Keratinocyte (primary cell): ENCODE data around the gene CRTC1. TPM values are rescaled to one million over a fixed set of nuclear protein-coding genes. Genes with fewer than 3 reads are reported as not detected.

ENCODE experiments used
- DNase-seq: peaks from one replicate; pipeline ENCODE4 v3.0.0-alpha.2; 2011; ENCODE audit warnings: low read depth, missing footprints, low spot score
- FAIRE-seq: peaks from 2 replicates; lab custom pipeline; 2011; peaks lifted over from hg19 to GRCh38; lab: Jason Lieb, UNC
- H2AFZ ChIP-seq: 2 replicates; pipeline ENCODE4 v1.6.0; 2012; ENCODE audit warnings: low read length, control low read depth, inconsistent platforms; ENCODE audit not compliant: control insufficient read depth
- H3K27ac ChIP-seq: 2 replicates; pipeline ENCODE4 v1.5.1; 2011; ENCODE audit warnings: low read length; ENCODE audit not compliant: control insufficient read depth, insufficient read depth
- H3K27me3 ChIP-seq: 3 replicates; pipeline ENCODE4 v1.6.0; 2011; ENCODE audit warnings: low read length; ENCODE audit not compliant: control insufficient read depth, insufficient read depth; ENCODE audit errors: extremely low read depth
- H3K36me3 ChIP-seq, 2 experiments: 2 replicates in 1 of 2; 3 replicates in 1 of 2; pipeline ENCODE4 v1.5.1; 2011; ENCODE audit warnings: low read length in 2 of 2, mild to moderate bottlenecking in 1 of 2; ENCODE audit not compliant: control insufficient read depth in 2 of 2, insufficient read depth in 2 of 2; ENCODE audit errors: extremely low read depth in 1 of 2
- H3K4me1 ChIP-seq: 3 replicates; pipeline ENCODE4 v1.5.1; 2011; ENCODE audit warnings: low read length; ENCODE audit not compliant: control insufficient read depth, insufficient read depth; ENCODE audit errors: extremely low read depth
- H3K4me2 ChIP-seq: 3 replicates; pipeline ENCODE4 v1.6.0; 2011; ENCODE audit warnings: low read depth, low read length; ENCODE audit not compliant: control insufficient read depth, insufficient read depth; ENCODE audit errors: extremely low read depth
- H3K4me3 ChIP-seq, 3 experiments: fragments of 200-600 bp in 1 of 3; sonication (generic) in 1 of 3; 2 replicates in 2 of 3; 3 replicates in 1 of 3; pipeline ENCODE4 v1.5.1; 2011 to 2016; ENCODE audit warnings: low read length in 3 of 3, mild to moderate bottlenecking in 3 of 3, control low read depth in 2 of 3, inconsistent platforms in 1 of 3, low read depth in 1 of 3, mixed read lengths in 1 of 3, mixed run types in 1 of 3, moderate library complexity in 1 of 3; ENCODE audit not compliant: control insufficient read depth in 2 of 3, insufficient read depth in 2 of 3; ENCODE audit errors: extremely low read depth in 1 of 3
- H3K79me2 ChIP-seq: 2 replicates; pipeline ENCODE4 v1.6.0; 2012; ENCODE audit warnings: low read length; ENCODE audit not compliant: control insufficient read depth, insufficient read depth
- H3K9ac ChIP-seq: 3 replicates; pipeline ENCODE4 v1.6.0; 2011; ENCODE audit warnings: low read length; ENCODE audit not compliant: control insufficient read depth, insufficient read depth; ENCODE audit errors: extremely low read depth
- H3K9me1 ChIP-seq: 3 replicates; pipeline ENCODE4 v1.6.0; 2011; ENCODE audit warnings: low read length; ENCODE audit not compliant: control insufficient read depth, insufficient read depth; ENCODE audit errors: extremely low read depth
- H3K9me3 ChIP-seq: 2 replicates; pipeline ENCODE4 v1.5.1; 2012; ENCODE audit warnings: low read depth, low read length; ENCODE audit not compliant: control insufficient read depth
- H4K20me1 ChIP-seq: 3 replicates; pipeline ENCODE4 v1.6.0; 2011; ENCODE audit warnings: low read length; ENCODE audit not compliant: control insufficient read depth, insufficient read depth; ENCODE audit errors: extremely low read depth
- EZH2 ChIP-seq: IDR thresholded peaks from one replicate; pipeline ENCODE4 v1.6.1; 2012; ENCODE audit warnings: inconsistent platforms, mild to moderate bottlenecking, low read length, moderate library complexity
- dilution Hi-C: fragments of 300-500 bp; cut with MboI; formaldehyde crosslinking; loops from one replicate; pipeline ENCODE4 v1.7.0; 2020; ENCODE audit warnings: low sequenced_read_pairs; ENCODE audit not compliant: extremely low pct_ligation_motif_present
- polyA plus RNA-seq, 5 experiments: library from polyadenylated mRNA; depleted of rRNA in 3 of 5; stranded (reverse) in 3 of 5; stranded (forward) in 1 of 5; unstranded in 1 of 5; fragments of >200 nt; gene quantifications; 1 replicate in 1 of 5; 2 replicates in 3 of 5; 3 replicates in 1 of 5; pipeline versions ENCODE4 v1.2.1 to v1.2.3, GENCODE V29; 2011 to 2012; ENCODE audit warnings: missing spikeins in 2 of 5, low read depth in 1 of 5, low replicate concordance in 1 of 5
- TF ChIP-seq, protein P1 (sequence below), 3 experiments: IDR thresholded peaks in 1 of 3; conservative IDR thresholded peaks in 1 of 3; optimal IDR thresholded peaks in 1 of 3; 2 replicates in 2 of 3; 3 replicates in 1 of 3; pipeline versions ENCODE3 to v1.5.1; 2011; ENCODE audit warnings: low read length in 3 of 3, mild to moderate bottlenecking in 3 of 3, moderate library complexity in 2 of 3, control low read depth in 1 of 3, inconsistent platforms in 1 of 3; ENCODE audit not compliant: insufficient read depth in 2 of 3; ENCODE audit errors: extremely low read depth in 1 of 3

CRTC1 gene
- polyA plus RNA-seq, 1 donor (not counting 4 experiments of a cell fraction or from before 2014, with no cell fraction given): 0.54 TPM

DNA sequence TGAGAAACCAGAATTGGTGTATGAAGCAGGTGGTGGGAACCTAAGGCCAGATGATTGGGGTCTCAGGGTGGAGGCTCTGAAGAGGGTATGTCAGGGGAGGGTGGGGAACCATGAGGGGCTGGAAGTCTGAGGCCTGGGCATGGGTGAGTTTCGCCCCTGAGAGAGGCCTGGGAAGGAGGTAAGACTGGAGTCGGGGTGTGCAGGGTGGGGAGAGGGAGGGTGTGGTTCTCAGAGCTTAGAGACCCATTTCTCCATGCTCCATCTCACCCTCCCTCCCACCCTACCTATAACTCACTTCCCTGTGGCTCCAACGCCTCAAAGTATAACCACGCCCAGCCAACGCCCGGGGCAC lies 47.7 kb upstream of the CRTC1 start:
- Histone ChIP-seq H3K4me1 (peaks cover 19% of the 10 kb centered on the region), H3K4me3 (no peak overlapping the region), H3K4me2 (no peak overlapping the region), H2AFZ (no peak overlapping the region), H3K9ac (no peak overlapping the region), H3K27ac (no peak overlapping the region), H4K20me1 (no peaks in the 10 kb centered on the region), H3K27me3 (no peaks in the 10 kb centered on the region), H3K9me3 (no peaks in the 10 kb centered on the region), H3K36me3 (no peaks in the 10 kb centered on the region), H3K9me1 (no peaks in the 10 kb centered on the region), H3K79me2 (no peaks in the 10 kb centered on the region)
- TF ChIP-seq, protein P1, sequence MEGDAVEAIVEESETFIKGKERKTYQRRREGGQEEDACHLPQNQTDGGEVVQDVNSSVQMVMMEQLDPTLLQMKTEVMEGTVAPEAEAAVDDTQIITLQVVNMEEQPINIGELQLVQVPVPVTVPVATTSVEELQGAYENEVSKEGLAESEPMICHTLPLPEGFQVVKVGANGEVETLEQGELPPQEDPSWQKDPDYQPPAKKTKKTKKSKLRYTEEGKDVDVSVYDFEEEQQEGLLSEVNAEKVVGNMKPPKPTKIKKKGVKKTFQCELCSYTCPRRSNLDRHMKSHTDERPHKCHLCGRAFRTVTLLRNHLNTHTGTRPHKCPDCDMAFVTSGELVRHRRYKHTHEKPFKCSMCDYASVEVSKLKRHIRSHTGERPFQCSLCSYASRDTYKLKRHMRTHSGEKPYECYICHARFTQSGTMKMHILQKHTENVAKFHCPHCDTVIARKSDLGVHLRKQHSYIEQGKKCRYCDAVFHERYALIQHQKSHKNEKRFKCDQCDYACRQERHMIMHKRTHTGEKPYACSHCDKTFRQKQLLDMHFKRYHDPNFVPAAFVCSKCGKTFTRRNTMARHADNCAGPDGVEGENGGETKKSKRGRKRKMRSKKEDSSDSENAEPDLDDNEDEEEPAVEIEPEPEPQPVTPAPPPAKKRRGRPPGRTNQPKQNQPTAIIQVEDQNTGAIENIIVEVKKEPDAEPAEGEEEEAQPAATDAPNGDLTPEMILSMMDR (optimal IDR thresholded peaks at IDR 0.05 in 1 of 3, IDR thresholded peaks at IDR 0.05 in 1 of 3, conservative IDR thresholded peaks at IDR 0.05 in 1 of 3; ENCODE audit: extremely low read depth in 1 of 3, insufficient read depth in 2 of 3, low read length in 3 of 3): no peak
- TF ChIP-seq EZH2: no peak
- DNase-seq (no peak), FAIRE-seq (no peak)
- dilution Hi-C loops: no loop called here

DNA sequence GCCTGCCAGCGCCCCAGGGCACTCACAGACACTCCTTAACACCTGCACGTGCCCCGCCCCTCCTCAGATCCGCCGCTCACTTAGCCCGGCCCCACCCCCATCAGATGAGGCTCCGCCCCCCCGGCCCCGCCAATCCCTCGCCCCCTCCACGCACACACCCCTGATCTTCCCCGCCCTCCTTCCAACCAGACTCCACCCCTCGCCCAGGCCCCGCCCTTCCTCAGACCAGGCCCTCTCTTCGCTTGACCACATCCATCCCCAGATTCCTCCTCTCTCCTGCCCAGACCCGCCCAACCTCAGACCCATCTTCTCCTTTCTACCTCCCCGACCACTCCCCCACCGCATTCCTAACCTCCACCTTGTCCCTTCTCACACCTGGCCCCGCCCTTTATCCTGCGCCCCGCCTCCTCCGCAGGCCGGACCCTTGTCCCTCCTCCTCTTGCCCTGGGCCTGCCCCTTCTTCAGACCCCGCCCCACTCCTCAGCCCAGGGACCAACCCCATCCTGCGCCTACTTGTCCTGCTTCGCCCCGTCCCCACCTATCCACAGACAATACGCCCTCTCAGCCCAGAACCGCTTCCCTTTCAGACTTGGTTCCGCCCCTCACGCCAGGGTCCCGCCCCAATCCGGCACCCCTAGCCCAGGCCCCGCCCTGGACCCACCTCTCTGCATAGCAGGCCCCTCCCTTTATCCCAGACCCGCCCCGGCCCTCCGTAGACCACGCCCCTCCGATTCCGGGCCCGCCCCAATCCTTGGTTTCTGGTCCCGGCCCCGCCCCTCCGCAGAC lies 47.1 kb upstream of the CRTC1 start:
- Histone ChIP-seq H4K20me1 (no peaks in the 10 kb centered on the region), H3K9me1 (no peaks in the 10 kb centered on the region), H3K9ac (peak overlapping the region; percentile 33), H3K27ac (peak overlapping the region; percentile 52), H3K79me2 (no peaks in the 10 kb centered on the region), H3K4me3 (peak overlapping the region; percentile 61 to 90 (median 89)), H3K27me3 (no peaks in the 10 kb centered on the region), H3K4me2 (peak overlapping the region; percentile 62), H3K4me1 (peaks cover 19% of the 10 kb centered on the region), H2AFZ (peak overlapping the region; percentile 88), H3K9me3 (no peaks in the 10 kb centered on the region), H3K36me3 (no peaks in the 10 kb centered on the region)
- dilution Hi-C loops: no loop called here
- FAIRE-seq (peak; percentile 32), DNase-seq (peak; percentile 98)
- TF ChIP-seq EZH2: no peak
- TF ChIP-seq, protein P1 (optimal IDR thresholded peaks at IDR 0.05 in 1 of 3, IDR thresholded peaks at IDR 0.05 in 1 of 3, conservative IDR thresholded peaks at IDR 0.05 in 1 of 3; ENCODE audit: extremely low read depth in 1 of 3, insufficient read depth in 2 of 3, low read length in 3 of 3): no peak
